H9 (cell line): ENCODE measurements around the gene HIC2. TPM values are rescaled to one million over a fixed set of nuclear protein-coding genes. Genes with fewer than 3 reads are reported as not detected.
"Not testable (repeated sequence)": the region's sequence is repeated elsewhere in the genome, so short reads cannot be mapped to it uniquely, and the experiment has no call there.

Source experiments
- DNase-seq: peaks from one replicate; pipeline ENCODE4 v3.0.0-alpha.2; 2017
- H2AFZ ChIP-seq: one replicate; pipeline ENCODE4 v1.6.1; 2013; ENCODE audit warnings: mild to moderate bottlenecking, low read length, control low read depth, moderate library complexity
- H2AK5ac ChIP-seq: 2 replicates; pipeline ENCODE4 v1.6.1; 2013; ENCODE audit warnings: low read length, control low read depth, mixed read lengths; ENCODE audit not compliant: insufficient read length
- H2BK120ac ChIP-seq: one replicate; pipeline ENCODE4 v1.6.1; 2013; ENCODE audit warnings: low read depth, mild to moderate bottlenecking, low read length, control low read depth, inconsistent platforms; ENCODE audit not compliant: poor library complexity, severe bottlenecking
- H2BK12ac ChIP-seq: 2 replicates; pipeline ENCODE4 v1.6.1; 2013; ENCODE audit warnings: low read length, control low read depth, mixed read lengths, low read depth; ENCODE audit not compliant: insufficient read length
- H2BK15ac ChIP-seq: 2 replicates; pipeline ENCODE4 v1.6.1; 2013; ENCODE audit warnings: low read depth, low read length, control low read depth
- H2BK20ac ChIP-seq: one replicate; pipeline ENCODE4 v1.6.1; 2013; ENCODE audit warnings: low read depth, mild to moderate bottlenecking, low read length, control low read depth, inconsistent platforms; ENCODE audit not compliant: poor library complexity, severe bottlenecking
- H2BK5ac ChIP-seq: 2 replicates; pipeline ENCODE4 v1.6.1; 2013; ENCODE audit warnings: low read length, control low read depth, mixed read lengths; ENCODE audit not compliant: insufficient read length
- H3K14ac ChIP-seq: 2 replicates; pipeline ENCODE4 v1.6.1; 2013; ENCODE audit warnings: low read length, control low read depth; ENCODE audit not compliant: insufficient read depth
- H3K18ac ChIP-seq: 2 replicates; pipeline ENCODE4 v1.6.1; 2013; ENCODE audit warnings: low read depth, mild to moderate bottlenecking, mixed read lengths, low read length, control low read depth; ENCODE audit not compliant: insufficient read length
- H3K23ac ChIP-seq: 2 replicates; pipeline ENCODE4 v1.6.1; 2013; ENCODE audit warnings: low read length, control low read depth, mixed read lengths, low read depth; ENCODE audit not compliant: insufficient read length
- H3K23me2 ChIP-seq: 2 replicates; pipeline ENCODE4 v1.6.1; 2013; ENCODE audit warnings: low read depth, mild to moderate bottlenecking, mixed read lengths, low read length, control low read depth; ENCODE audit not compliant: insufficient read length, poor library complexity, severe bottlenecking
- H3K27ac ChIP-seq: 2 replicates; pipeline ENCODE4 v1.5.1; 2013; ENCODE audit warnings: low read length, control low read depth, mixed read lengths, low read depth; ENCODE audit not compliant: insufficient read length
- H3K27me3 ChIP-seq: 2 replicates; pipeline ENCODE4 v1.6.1; 2013; ENCODE audit warnings: low read length, control low read depth, inconsistent platforms; ENCODE audit not compliant: insufficient read depth
- H3K4ac ChIP-seq: 2 replicates; pipeline ENCODE4 v1.6.1; 2013; ENCODE audit warnings: low read depth, mild to moderate bottlenecking, control low read depth, inconsistent platforms, low read length, moderate library complexity
- H3K4me1 ChIP-seq: 2 replicates; pipeline ENCODE4 v1.6.1; 2013; ENCODE audit warnings: low read length, control low read depth, inconsistent platforms; ENCODE audit not compliant: insufficient read depth
- H3K4me2 ChIP-seq: 2 replicates; pipeline ENCODE4 v1.6.1; 2013; ENCODE audit warnings: low read length, control low read depth, mixed read lengths; ENCODE audit not compliant: insufficient read length, insufficient read depth
- H3K56ac ChIP-seq: 2 replicates; pipeline ENCODE4 v1.6.1; 2013; ENCODE audit warnings: low read depth, mild to moderate bottlenecking, mixed read lengths, low read length, control low read depth; ENCODE audit not compliant: insufficient read length
- H3K79me1 ChIP-seq: 2 replicates; pipeline ENCODE4 v1.6.1; 2013; ENCODE audit warnings: low read depth, mild to moderate bottlenecking, moderate library complexity, low read length, control low read depth, inconsistent platforms; ENCODE audit not compliant: insufficient read depth, poor library complexity, severe bottlenecking
- H3K79me2 ChIP-seq: 2 replicates; pipeline ENCODE4 v1.6.1; 2013; ENCODE audit warnings: low read length, control low read depth, inconsistent platforms; ENCODE audit not compliant: insufficient read depth
- H3K9ac ChIP-seq: 2 replicates; pipeline ENCODE4 v1.6.1; 2013; ENCODE audit warnings: low read length, control low read depth, mixed read lengths; ENCODE audit not compliant: insufficient read length; ENCODE audit errors: extremely low read depth
- H3K9me3 ChIP-seq: one replicate; pipeline ENCODE4 v1.6.1; 2013; ENCODE audit warnings: low read depth, low read length, inconsistent platforms; ENCODE audit not compliant: control insufficient read depth
- H3T11ph ChIP-seq: one replicate; pipeline ENCODE4 v1.6.1; 2013; ENCODE audit warnings: mild to moderate bottlenecking, low read length, control low read depth, inconsistent platforms
- H4K20me1 ChIP-seq: one replicate; pipeline ENCODE4 v1.6.1; 2013; ENCODE audit not compliant: control insufficient read depth, insufficient read length, insufficient read depth
- H4K5ac ChIP-seq: 2 replicates; pipeline ENCODE4 v1.6.1; 2013; ENCODE audit warnings: low read depth, mild to moderate bottlenecking, mixed read lengths, low read length, control low read depth; ENCODE audit not compliant: insufficient read length
- H4K8ac ChIP-seq: replicated peaks from 2 replicates; pipeline ENCODE4 v1.6.1; 2013; ENCODE audit warnings: low read length, control low read depth, mixed read lengths, low read depth; ENCODE audit not compliant: insufficient read length
- H4K91ac ChIP-seq: 2 replicates; pipeline ENCODE4 v1.6.1; 2013; ENCODE audit warnings: low read depth, mild to moderate bottlenecking, moderate library complexity, mixed read lengths, low read length, control low read depth; ENCODE audit not compliant: insufficient read length
- H3K27ac Mint-ChIP-seq, 3 experiments: 2 replicates in 2 of 3; 3 replicates in 1 of 3; pipeline ENCODE4 v1.8.0; 2020 to 2021; ENCODE audit warnings: mixed read lengths in 3 of 3, mild to moderate bottlenecking in 1 of 3, moderate library complexity in 1 of 3
- H3K27me3 Mint-ChIP-seq: 2 replicates; pipeline ENCODE4 v1.8.0; 2021; ENCODE audit warnings: low read depth, mild to moderate bottlenecking, moderate library complexity, mixed read lengths
- H3K36me3 Mint-ChIP-seq, 3 experiments: 2 replicates in 2 of 3; 3 replicates in 1 of 3; pipeline ENCODE4 v1.8.0; 2020 to 2021; ENCODE audit warnings: low read depth in 3 of 3, mixed read lengths in 3 of 3; ENCODE audit not compliant: insufficient read depth in 1 of 3
- H3K4me1 Mint-ChIP-seq, 2 experiments: 2 replicates each; pipeline ENCODE4 v1.8.0; 2020; ENCODE audit warnings: mixed read lengths in 2 of 2
- H3K4me3 Mint-ChIP-seq, 2 experiments: 2 replicates in 1 of 2; 3 replicates in 1 of 2; pipeline ENCODE4 v1.8.0; 2020 to 2021; ENCODE audit warnings: mild to moderate bottlenecking in 2 of 2, mixed read lengths in 2 of 2, moderate library complexity in 1 of 2
- H3K9me3 Mint-ChIP-seq, 2 experiments: 2 replicates in 1 of 2; 3 replicates in 1 of 2; pipeline ENCODE4 v1.8.0; 2020; ENCODE audit warnings: mild to moderate bottlenecking in 2 of 2, mixed read lengths in 2 of 2, moderate library complexity in 1 of 2
- WGBS: extraction: QIAGEN DNeasy Blood & Tissue Kit; methylation state at CpG from one replicate; pipeline ENCODE4 v1.1.7; 2013; ENCODE audit warnings: missing lambda C conversion rate, low lambda C conversion rate, mixed read lengths; ENCODE audit not compliant: insufficient read length; ENCODE audit errors: extremely low coverage; 5-methylcytosine and 5-hydroxymethylcytosine counted together
- total RNA-seq: library from RNA; stranded (reverse); gene quantifications from 2 replicates; pipeline ENCODE4 v1.2.1, GENCODE V29; 2021

Gene HIC2
- total RNA-seq, 1 experiment from 2014 or later: 24.9 TPM

DNA sequence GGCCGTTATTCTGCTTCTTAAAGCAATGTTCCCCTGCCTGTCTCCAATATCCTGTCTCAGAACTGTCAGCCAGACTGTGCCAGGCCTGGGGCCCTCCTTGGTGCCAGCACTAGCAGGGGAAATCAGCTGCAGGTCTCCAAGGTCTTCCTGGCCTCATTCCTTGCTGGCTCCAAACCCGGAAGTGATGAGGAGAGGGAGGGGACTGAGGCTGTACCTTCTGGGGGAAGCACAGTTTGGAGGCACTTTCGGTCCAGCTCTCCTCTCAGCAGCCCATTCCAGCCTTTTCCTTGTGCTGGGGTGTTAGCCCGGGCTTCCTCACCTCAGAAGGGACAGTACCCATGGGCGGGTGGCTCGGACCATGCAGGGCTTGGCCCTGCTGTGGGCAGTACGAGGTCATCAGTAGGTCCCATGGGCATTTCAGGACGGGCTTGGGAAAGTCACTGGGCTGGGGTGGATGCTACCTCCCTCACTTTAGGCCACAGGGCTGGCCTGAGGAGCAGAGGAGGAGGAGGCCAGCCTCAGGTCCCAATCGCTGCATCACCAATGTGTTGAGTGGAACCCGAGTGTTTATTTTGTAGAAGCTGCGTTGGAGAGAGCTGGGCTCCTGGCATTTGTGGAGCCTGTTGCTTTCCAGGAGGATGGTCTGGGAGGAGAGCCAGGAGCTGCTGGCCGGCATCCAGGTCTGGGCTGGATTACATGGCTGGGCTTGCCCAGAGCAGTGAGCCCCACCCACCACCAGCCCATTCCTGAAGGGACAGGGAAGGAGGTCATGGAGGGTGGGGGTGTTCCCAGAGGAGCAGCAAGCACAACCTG lies 19.0 kb downstream of the HIC2 start:
- not testable (repeated sequence) for H2AK5ac ChIP-seq, H3K56ac ChIP-seq, H3K27ac Mint-ChIP-seq, H2AFZ ChIP-seq, H4K91ac ChIP-seq, H3K23me2 ChIP-seq, H2BK15ac ChIP-seq, H3K14ac ChIP-seq, H3K9me3 ChIP-seq, H3K9ac ChIP-seq, H3K27ac ChIP-seq, H3K23ac ChIP-seq, H3K9me3 Mint-ChIP-seq, H3K4me3 Mint-ChIP-seq, H3K79me1 ChIP-seq, H2BK5ac ChIP-seq, H3K18ac ChIP-seq, H3K4me1 Mint-ChIP-seq, H4K20me1 ChIP-seq, H4K8ac ChIP-seq, H2BK20ac ChIP-seq, H3K27me3 Mint-ChIP-seq, H4K5ac ChIP-seq, H3K4me2 ChIP-seq, H2BK12ac ChIP-seq, H3K4ac ChIP-seq, H3K4me1 ChIP-seq, DNase-seq, H3T11ph ChIP-seq, H3K27me3 ChIP-seq, H3K36me3 Mint-ChIP-seq, H3K79me2 ChIP-seq, H2BK120ac ChIP-seq
- no CpG with 5 or more reads among the region's 12 CpGs for WGBS

DNA sequence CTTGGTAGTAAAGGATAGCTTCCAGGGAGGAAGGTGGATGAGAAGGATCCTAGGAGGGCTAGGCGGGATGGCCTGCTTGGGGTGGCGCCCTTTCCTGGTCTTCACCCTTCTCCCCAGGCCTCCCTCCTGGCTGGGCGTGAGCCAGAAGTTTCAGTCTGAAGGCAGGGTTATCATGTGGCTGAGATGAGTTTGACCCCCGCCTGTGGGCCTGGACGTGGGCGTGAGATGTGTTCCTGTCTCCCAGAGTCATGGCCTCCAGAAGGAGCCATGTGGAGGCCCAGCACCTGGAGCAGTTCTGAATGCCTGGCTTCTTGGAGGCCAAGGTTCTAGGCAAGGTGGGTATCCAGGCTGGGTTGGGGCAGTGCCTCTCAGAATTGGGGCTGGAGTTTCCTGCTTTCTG lies 20.8 kb downstream of the HIC2 start:
- H3K23ac ChIP-seq, H2BK5ac ChIP-seq, H3K14ac ChIP-seq, H2BK20ac ChIP-seq, H2AK5ac ChIP-seq, H2BK15ac ChIP-seq, H3K18ac ChIP-seq, H3K9ac ChIP-seq, H3K4ac ChIP-seq, H2AFZ ChIP-seq, DNase-seq, H3K79me2 ChIP-seq, H2BK120ac ChIP-seq, H3T11ph ChIP-seq, H4K8ac ChIP-seq, H3K79me1 ChIP-seq, H2BK12ac ChIP-seq, H3K56ac ChIP-seq, H3K27me3 Mint-ChIP-seq, H3K27ac Mint-ChIP-seq, H3K23me2 ChIP-seq, H4K20me1 ChIP-seq, H3K9me3 Mint-ChIP-seq, H4K5ac ChIP-seq, H3K4me3 Mint-ChIP-seq, H3K27ac ChIP-seq, H3K4me1 ChIP-seq, H3K9me3 ChIP-seq, H4K91ac ChIP-seq, H3K27me3 ChIP-seq, H3K36me3 Mint-ChIP-seq, H3K4me2 ChIP-seq, H3K4me1 Mint-ChIP-seq: not testable (repeated sequence)
- no CpG with 5 or more reads among the region's 6 CpGs for WGBS
